ENCODE measurements around the gene GNG3. TPM values are rescaled to one million over a fixed set of nuclear protein-coding genes. Genes with fewer than 3 reads are reported as not detected.

GNG3 gene
- total RNA-seq, 4 donors from 2014 or later: 0.88 TPM; not detected in 3

- TF ChIP-seq, protein P1, sequence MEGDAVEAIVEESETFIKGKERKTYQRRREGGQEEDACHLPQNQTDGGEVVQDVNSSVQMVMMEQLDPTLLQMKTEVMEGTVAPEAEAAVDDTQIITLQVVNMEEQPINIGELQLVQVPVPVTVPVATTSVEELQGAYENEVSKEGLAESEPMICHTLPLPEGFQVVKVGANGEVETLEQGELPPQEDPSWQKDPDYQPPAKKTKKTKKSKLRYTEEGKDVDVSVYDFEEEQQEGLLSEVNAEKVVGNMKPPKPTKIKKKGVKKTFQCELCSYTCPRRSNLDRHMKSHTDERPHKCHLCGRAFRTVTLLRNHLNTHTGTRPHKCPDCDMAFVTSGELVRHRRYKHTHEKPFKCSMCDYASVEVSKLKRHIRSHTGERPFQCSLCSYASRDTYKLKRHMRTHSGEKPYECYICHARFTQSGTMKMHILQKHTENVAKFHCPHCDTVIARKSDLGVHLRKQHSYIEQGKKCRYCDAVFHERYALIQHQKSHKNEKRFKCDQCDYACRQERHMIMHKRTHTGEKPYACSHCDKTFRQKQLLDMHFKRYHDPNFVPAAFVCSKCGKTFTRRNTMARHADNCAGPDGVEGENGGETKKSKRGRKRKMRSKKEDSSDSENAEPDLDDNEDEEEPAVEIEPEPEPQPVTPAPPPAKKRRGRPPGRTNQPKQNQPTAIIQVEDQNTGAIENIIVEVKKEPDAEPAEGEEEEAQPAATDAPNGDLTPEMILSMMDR (IDR thresholded peaks at IDR 0.05; ENCODE audit: low read depth): no peak
Measured at GRCh38 chr11:62708392-62708791, 916 bp downstream of the GNG3 start.

- TF ChIP-seq, protein P1 (IDR thresholded peaks at IDR 0.05; ENCODE audit: low read depth): no peak
Measured at GRCh38 chr11:62708793-62709192, 1.3 kb downstream of the GNG3 start.

- TF ChIP-seq, protein P1 (IDR thresholded peaks at IDR 0.05; ENCODE audit: low read depth): no peak
Measured at GRCh38 chr11:62709247-62710000, 1.9 kb downstream of the GNG3 start.

- TF ChIP-seq, protein P1 (IDR thresholded peaks at IDR 0.05; ENCODE audit: low read depth): no peak
Measured at GRCh38 chr11:62710001-62710345, 2.5 kb downstream of the GNG3 start.

- TF ChIP-seq, protein P1 (IDR thresholded peaks at IDR 0.05; ENCODE audit: low read depth): no peak
Measured at GRCh38 chr11:62712276-62712812, 4.9 kb downstream of the GNG3 start.

DNA sequence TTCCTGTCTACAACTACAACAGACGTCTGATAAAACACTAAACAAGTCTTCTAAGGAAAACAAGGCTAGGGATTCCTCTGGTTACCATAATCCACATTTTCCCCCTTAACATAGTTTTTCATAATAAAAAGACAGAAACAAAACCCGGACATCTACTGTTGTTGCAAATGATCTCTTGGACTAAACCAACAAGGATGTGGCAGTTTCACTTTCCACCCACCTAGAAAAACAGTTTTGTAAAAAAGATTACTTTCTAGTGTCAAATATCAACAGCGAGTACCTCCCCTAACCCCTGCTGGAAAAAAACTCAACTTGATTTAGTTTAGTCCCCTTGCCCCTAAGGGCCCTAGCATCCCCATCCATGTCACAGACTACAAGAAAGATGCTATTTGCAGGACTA is 5.4 kb downstream of the GNG3 start:
- TF ChIP-seq, protein P1 (IDR thresholded peaks at IDR 0.05; ENCODE audit: low read depth): no peak

DNA sequence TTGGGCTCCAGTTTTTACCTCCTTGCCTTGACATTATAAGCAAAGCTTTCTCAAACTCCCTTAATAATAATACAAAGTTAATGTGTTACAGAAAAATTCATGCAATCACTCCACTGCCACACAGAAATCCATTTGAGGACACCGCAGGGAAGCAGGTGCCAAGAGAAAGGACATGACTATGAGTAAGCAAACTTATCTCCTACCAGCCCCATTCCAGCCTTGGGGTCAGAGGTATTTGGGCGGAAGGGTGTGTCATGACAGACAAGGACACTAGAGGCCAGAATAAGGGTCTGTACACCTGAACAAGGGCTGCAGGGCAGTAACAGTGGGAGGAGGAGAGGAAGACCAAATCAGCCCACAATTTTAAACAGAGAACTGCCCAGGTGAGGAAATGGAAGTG is 5.9 kb downstream of the GNG3 start:
- TF ChIP-seq, protein P1 (IDR thresholded peaks at IDR 0.05; ENCODE audit: low read depth): no peak

Data from subcutaneous adipose tissue (tissue), 4 donors.